Thyroid gland (tissue), 4 donors: ENCODE measurements around the gene SLC22A9. TPM values are rescaled to one million over a fixed set of nuclear protein-coding genes. Genes with fewer than 3 reads are reported as not detected.
"Not testable (repeated sequence)": the region's sequence is repeated elsewhere in the genome, so short reads cannot be mapped to it uniquely, and the experiment has no call there.

ENCODE experiments used
- DNase-seq, 2 donors: peaks; one replicate each; pipeline ENCODE4 v3.0.0-alpha.2; 2019
- H3K27ac ChIP-seq, 3 donors: fragments of 200-600 bp; sonication (generic); 1 replicate in 2 of 3; 2 replicates in 1 of 3; pipeline ENCODE4 v1.5.1; 2016 to 2019; ENCODE audit warnings: mild to moderate bottlenecking in 1 of 3, moderate library complexity in 1 of 3
- H3K27me3 ChIP-seq: fragments of 200-600 bp; sonication (generic); one replicate; pipeline ENCODE4 v1.5.1; 2019
- H3K36me3 ChIP-seq, 2 donors: fragments of 200-600 bp; sonication (generic); one replicate each; pipeline ENCODE4 v1.5.1; 2016 to 2019
- H3K4me1 ChIP-seq, 2 donors: fragments of 200-600 bp; sonication (generic); one replicate each; pipeline ENCODE4 v1.5.1; 2017 to 2019
- H3K4me3 ChIP-seq, 3 donors: fragments of 200-600 bp; sonication (generic); replicated peaks in 1 of 3; 1 replicate in 2 of 3; 2 replicates in 1 of 3; pipeline ENCODE4 v1.5.1; 2016; ENCODE audit warnings: mild to moderate bottlenecking in 1 of 3
- H3K9me3 ChIP-seq: fragments of 200-600 bp; sonication (generic); one replicate; pipeline ENCODE4 v1.5.1; 2017
- POLR2A ChIP-seq, 2 donors: fragments of 450-650 bp; IDR thresholded peaks; one replicate each; pipeline ENCODE4 v1.6.1; 2017; ENCODE audit warnings: antibody characterized with exemption in 2 of 2, mild to moderate bottlenecking in 2 of 2, moderate library complexity in 1 of 2
- WGBS, 2 donors: methylation state at CpG; one replicate each; pipeline ENCODE4 v1.1.5; 2017; 5-methylcytosine and 5-hydroxymethylcytosine counted together
- intact Hi-C: fragments of 100-400 bp; cut with DNase I; formaldehyde crosslinking; loops from one replicate; pipeline ENCODE4 v1.15.1; 2023
- total RNA-seq, 4 donors: library from RNA; depleted of rRNA; stranded (reverse); fragments of >200 nt; gene quantifications; one replicate each; pipeline ENCODE4 v1.2.3, GENCODE V29; 2016
- TF ChIP-seq, protein P1 (sequence below), 6 experiments: fragments of 200-600 bp in 3 of 6; fragments of 450-650 bp in 3 of 6; sonication (generic) in 3 of 6; IDR thresholded peaks; one replicate each; pipeline ENCODE4 v1.5.1; 2016 to 2019; ENCODE audit warnings: antibody characterized with exemption in 6 of 6, mild to moderate bottlenecking in 2 of 6, inconsistent platforms in 1 of 6, moderate library complexity in 1 of 6

SLC22A9 gene
- total RNA-seq, 4 donors from 2014 or later, result not detected

DNA sequence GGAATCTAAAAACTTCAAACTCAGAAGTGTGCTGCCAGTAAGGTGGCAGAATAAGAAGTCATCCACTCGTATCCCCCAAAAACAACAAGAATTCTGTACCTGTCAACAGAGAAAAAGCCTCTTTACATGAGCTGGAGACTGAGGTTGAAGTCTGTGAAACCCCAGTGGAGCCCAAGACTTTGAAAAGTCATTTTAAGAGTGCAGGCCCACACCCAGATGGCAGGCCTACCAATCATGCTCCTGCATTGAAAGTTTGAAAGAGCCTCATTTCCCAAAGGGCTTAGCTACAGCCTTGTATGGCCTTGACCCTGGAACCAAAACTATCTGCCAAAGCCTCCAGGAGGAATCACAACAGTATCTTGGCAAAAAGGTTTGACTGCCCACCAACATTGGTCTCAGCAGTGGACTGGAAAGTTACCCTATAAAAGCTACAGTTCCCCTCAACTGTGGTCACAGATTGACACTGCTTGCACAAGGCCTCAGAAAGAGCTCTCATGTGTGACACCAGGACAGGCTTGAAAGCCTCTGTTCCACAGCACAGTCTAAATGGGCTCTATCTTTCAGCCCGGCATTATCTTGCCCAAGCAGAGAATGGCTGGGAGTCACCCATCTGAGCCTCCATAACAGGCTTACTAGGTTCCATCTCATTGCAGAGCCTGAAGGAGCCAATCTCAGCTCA is 47.7 kb downstream of the SLC22A9 start:
- TF ChIP-seq POLR2A (IDR thresholded peaks at IDR 0.05), result no peak
- TF ChIP-seq, protein P1, sequence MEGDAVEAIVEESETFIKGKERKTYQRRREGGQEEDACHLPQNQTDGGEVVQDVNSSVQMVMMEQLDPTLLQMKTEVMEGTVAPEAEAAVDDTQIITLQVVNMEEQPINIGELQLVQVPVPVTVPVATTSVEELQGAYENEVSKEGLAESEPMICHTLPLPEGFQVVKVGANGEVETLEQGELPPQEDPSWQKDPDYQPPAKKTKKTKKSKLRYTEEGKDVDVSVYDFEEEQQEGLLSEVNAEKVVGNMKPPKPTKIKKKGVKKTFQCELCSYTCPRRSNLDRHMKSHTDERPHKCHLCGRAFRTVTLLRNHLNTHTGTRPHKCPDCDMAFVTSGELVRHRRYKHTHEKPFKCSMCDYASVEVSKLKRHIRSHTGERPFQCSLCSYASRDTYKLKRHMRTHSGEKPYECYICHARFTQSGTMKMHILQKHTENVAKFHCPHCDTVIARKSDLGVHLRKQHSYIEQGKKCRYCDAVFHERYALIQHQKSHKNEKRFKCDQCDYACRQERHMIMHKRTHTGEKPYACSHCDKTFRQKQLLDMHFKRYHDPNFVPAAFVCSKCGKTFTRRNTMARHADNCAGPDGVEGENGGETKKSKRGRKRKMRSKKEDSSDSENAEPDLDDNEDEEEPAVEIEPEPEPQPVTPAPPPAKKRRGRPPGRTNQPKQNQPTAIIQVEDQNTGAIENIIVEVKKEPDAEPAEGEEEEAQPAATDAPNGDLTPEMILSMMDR (IDR thresholded peaks at IDR 0.05), result no peak
- H3K9me3 ChIP-seq, result no peaks in the 10 kb centered on the region
- WGBS, 2 donors, result 18 to 39% methylated on average over 2 of the region's 2 CpGs
- intact Hi-C loops, result no loop called here
- no peak overlapping the region for H3K4me3 ChIP-seq
- peak overlapping the region in 1 of 3 donors; percentile 37 for H3K27ac ChIP-seq
- H3K36me3 ChIP-seq, result no peaks in the 10 kb centered on the region
- no peaks in the 10 kb centered on the region for H3K27me3 ChIP-seq
- H3K4me1 ChIP-seq, result peaks cover 7 to 11% of the 10 kb centered on the region in 2 donors
- DNase-seq, result peak in 1 of 2 donors; percentile 14

- TF ChIP-seq POLR2A (IDR thresholded peaks at IDR 0.05), result no peak
- TF ChIP-seq, protein P1 (IDR thresholded peaks at IDR 0.05), result no peak
- no peak for DNase-seq
- intact Hi-C loops, result no loop called here
- Histone ChIP-seq H3K4me3 (no peak overlapping the region), H3K36me3 (no peaks in the 10 kb centered on the region), H3K27ac (no peak overlapping the region), H3K4me1 (no peaks in the 10 kb centered on the region), H3K9me3 (no peaks in the 10 kb centered on the region), H3K27me3 (no peaks in the 10 kb centered on the region)
- 75 to 100% methylated on average over 2 of the region's 2 CpGs for WGBS, 2 donors
Measured at GRCh38 chr11:63427971-63428508, 58.5 kb downstream of the SLC22A9 start.

DNA sequence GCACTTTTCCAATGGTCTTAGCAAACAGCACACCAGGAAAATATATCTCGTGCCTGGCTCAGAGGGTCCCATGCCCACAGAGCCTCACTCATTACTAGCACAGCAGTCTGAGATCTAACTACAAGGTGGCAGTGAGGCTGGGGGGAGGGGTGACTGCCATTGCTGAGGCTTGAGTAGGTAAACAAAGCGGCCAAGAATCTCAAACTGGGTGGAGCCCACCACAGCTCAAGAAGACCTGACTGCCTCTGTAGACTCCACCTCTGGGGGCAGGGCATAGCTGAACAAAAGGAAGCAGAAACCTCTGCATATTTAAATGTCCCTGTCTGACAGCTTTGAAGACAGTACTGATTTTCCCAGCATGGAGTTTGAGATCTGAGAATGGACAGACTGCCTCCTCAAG is 61.1 kb downstream of the SLC22A9 start:
- H3K27ac ChIP-seq, H3K4me1 ChIP-seq, H3K27me3 ChIP-seq, intact Hi-C loops, H3K36me3 ChIP-seq, H3K9me3 ChIP-seq, DNase-seq, H3K4me3 ChIP-seq: not testable (repeated sequence)
- WGBS, 2 donors, result 86 to 100% methylated on average over 1 to 2 of the region's 2 CpGs

DNA sequence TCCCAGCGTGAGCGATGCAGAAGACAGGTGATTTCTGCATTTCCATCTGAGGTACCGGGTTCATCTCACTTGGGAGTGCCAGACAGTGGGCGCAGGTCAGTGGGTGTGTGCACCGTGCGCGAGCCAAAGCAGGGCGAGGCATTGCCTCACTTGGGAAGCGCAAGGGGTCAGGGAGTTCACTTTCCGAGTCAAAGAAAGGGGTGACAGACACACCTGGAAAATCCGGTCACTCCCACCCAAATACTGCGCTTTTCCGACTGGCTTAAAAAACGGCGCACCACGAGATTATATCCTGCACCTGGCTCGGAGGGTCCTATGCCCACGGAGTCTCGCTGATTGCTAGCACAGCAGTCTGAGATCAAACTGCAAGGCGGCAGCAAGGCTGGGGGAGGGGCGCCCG is 65.8 kb downstream of the SLC22A9 start:
- intact Hi-C loops, H3K4me1 ChIP-seq, DNase-seq, H3K27ac ChIP-seq, H3K36me3 ChIP-seq, H3K9me3 ChIP-seq, H3K27me3 ChIP-seq, H3K4me3 ChIP-seq: not testable (repeated sequence)
- WGBS, 2 donors, result 70 to 92% methylated on average over 17 to 22 of the region's 22 CpGs

DNA sequence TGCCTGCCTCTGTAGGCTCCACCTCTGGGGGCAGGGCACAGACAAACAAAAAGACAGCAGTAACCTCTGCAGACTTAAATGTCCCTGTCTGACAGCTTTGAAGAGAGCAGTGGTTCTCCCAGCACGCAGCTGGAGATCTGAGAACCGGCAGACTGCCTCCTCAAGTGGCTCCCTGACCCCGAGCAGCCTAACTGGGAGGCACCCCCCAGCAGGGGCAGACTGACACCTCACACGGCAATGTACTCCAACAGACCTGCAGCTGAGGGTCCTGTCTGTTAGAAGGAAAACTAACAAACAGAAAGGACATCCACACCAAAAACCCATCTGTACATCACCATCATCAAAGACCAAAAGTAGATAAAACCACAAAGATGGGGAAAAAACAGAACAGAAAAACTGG is 66.2 kb downstream of the SLC22A9 start:
- 0% methylated on average over 4 of the region's 4 CpGs for WGBS, 2 donors
- H3K9me3 ChIP-seq, H3K36me3 ChIP-seq, DNase-seq, intact Hi-C loops, H3K4me3 ChIP-seq, H3K27me3 ChIP-seq, H3K4me1 ChIP-seq, H3K27ac ChIP-seq: not testable (repeated sequence)

GRCh38 chr11:63443714-63444113 is 74.1 kb downstream of the SLC22A9 start:
- H3K36me3 ChIP-seq, result no peaks in the 10 kb centered on the region
- no peaks in the 10 kb centered on the region for H3K4me1 ChIP-seq
- WGBS, 2 donors, result 53 to 63% methylated on average over 1 of the region's 1 CpG
- TF ChIP-seq, protein P1 (IDR thresholded peaks at IDR 0.05), result no peak
- no peak for TF ChIP-seq POLR2A (IDR thresholded peaks at IDR 0.05)
- H3K27ac ChIP-seq, result no peak overlapping the region
- no peaks in the 10 kb centered on the region for H3K27me3 ChIP-seq
- intact Hi-C loops, result no loop called here
- DNase-seq, result no peak
- H3K9me3 ChIP-seq, result no peaks in the 10 kb centered on the region
- no peak overlapping the region for H3K4me3 ChIP-seq
